Measurements from ENCODE around the gene MUC5AC.
"Not testable (repeated sequence)": the region's sequence is repeated elsewhere in the genome, so short reads cannot be mapped to it uniquely, and the experiment has no call there.

Gene MUC5AC

DNA sequence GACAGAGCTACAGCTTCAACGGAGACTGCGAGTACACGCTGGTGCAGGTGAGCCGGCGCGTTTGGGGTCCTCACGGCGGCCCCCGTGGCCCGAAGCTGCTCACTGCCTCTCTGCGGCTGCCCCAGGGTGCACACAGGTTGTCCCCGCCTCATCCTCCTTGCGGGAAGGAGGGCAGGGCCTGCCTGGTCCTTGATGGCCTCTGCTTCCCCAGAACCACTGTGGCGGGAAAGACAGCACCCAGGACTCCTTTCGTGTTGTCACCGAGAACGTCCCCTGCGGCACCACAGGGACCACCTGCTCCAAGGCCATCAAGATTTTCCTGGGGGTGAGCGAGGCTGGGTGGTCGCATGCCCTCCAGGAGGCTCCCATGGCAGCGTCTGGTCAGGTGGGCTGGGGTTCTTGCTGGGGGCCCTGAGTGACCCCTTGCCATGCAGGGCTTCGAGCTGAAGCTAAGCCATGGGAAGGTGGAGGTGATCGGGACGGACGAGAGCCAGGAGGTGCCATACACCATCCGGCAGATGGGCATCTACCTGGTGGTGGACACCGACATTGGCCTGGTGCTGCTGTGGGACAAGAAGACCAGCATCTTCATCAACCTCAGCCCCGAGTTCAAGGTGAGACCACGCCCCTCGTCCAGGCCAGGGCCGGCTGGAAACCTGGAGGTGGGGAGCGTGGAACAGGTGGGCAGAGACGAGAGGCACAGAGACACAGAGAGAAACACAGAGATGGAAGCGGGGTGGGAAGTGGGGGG is 19.4 kb downstream of the MUC5AC start:
- DNase-seq (ENCODE audit: low read depth), result no peak

DNA sequence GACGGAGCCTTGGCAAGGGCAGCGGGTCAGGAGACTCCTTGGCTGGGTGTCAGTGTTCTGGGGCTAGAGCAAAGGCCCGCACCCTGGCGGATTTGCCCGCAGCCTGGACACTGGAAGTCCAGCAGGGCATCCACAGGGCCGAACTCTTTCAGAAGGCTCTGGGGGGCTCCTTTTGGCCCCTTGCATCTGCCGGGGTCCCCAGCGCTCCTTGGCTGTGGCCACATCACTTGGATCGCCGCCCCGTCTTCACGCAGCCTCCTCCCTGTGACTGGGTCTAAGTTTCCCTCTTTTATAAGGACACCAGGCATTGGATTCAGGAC is 20.0 kb downstream of the MUC5AC start:
- no peak for DNase-seq (ENCODE audit: low read depth)

GRCh38 chr11:1178201-1178885 is 20.6 kb downstream of the MUC5AC start:
- DNase-seq (ENCODE audit: low read depth), result no peak

- no peak for DNase-seq (ENCODE audit: low read depth)
Measured at GRCh38 chr11:1178906-1179305, 21.2 kb downstream of the MUC5AC start.

DNA sequence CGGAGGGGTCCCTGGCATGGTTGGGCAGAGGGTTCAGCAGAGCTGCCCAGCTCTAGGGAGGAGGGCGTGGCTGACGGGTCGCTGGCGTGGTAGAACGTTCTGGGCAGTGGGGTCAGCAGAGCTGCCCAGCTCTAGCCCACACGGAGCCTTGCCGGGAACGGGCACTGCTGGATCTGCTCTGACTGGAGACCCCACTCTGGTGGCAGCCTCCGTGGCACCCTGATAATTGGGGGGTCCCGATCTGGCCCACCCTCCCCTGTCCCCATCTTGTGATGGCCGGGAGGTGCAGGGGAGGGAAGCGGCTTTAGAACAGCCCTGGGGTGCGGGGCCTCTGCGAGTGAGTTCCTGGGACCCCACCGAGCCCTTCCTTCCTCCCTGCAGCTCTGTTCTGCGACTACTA is 21.9 kb downstream of the MUC5AC start:
- DNase-seq (ENCODE audit: low read depth), result no peak

DNA sequence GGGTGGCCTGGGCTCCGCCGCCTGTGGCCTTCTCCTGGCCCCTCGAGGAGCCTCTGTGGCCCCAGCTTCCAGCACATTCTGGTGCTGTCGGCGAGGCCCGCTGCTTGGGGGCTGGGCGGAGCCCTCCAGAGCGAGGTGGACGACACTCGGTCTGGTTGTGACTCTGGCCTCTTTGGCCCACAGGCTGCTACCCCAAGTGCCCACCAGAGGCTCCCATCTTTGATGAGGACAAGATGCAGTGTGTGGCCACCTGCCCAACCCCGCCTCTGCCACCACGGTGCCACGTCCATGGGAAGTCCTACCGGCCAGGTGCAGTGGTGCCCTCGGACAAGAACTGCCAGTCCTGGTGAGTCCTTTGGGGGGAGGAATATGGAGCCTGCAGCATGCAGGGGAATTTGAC is 22.4 kb downstream of the MUC5AC start:
- DNase-seq (ENCODE audit: low read depth), result no peak

DNA sequence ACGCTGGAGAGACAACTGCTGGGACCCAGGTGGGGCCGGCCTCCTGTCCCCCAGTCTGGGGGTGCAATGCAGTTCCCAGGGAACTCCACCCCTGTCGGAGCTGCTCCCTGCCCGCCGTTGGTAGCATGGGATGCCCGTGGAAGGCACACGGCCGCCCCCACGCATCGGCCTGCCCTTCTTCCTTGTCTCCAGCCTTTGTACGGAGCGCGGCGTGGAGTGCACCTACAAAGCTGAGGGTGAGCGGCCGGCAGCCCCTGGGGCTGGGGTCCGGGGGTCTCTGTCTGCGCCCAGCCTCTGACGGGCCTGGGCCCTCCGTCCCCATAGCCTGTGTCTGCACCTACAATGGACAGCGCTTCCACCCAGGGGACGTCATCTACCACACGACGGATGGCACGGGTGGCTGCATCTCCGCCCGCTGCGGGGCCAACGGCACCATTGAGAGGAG is 23.2 kb downstream of the MUC5AC start:
- DNase-seq (ENCODE audit: low read depth), result no peak

GRCh38 chr11:1181420-1181819 is 23.7 kb downstream of the MUC5AC start:
- no peak for DNase-seq (ENCODE audit: low read depth)

DNA sequence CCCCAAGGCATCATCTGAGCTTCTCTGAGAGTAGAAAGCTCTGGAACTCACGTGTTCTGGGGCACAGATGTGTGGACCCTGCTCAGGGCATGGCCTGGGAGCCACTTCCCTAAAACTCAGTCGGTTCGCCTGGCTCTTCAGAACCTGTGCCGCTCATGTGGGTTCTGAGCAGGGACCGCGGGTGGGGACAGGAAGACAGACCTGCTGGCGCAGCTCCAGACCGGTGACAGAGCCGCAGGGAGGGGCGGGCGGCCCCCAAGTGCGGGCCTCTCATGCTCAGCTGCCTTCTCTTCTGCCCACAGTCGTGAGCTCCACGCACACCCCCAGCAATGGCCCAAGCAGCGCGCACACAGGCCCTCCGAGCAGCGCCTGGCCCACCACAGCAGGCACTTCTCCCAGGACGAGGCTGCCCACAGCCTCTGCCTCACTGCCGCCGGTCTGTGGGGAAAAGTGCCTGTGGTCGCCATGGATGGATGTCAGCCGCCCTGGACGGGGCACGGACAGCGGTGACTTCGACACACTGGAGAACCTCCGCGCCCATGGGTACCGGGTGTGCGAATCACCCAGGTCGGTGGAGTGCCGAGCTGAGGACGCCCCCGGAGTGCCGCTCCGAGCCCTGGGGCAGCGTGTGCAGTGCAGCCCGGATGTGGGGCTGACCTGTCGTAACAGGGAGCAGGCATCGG is 24.2 kb downstream of the MUC5AC start:
- DNase-seq (ENCODE audit: low read depth), result no peak

- DNase-seq (ENCODE audit: low read depth), result not testable (repeated sequence)
Measured at GRCh38 chr11:1184139-1184538, 26.4 kb downstream of the MUC5AC start.

DNA sequence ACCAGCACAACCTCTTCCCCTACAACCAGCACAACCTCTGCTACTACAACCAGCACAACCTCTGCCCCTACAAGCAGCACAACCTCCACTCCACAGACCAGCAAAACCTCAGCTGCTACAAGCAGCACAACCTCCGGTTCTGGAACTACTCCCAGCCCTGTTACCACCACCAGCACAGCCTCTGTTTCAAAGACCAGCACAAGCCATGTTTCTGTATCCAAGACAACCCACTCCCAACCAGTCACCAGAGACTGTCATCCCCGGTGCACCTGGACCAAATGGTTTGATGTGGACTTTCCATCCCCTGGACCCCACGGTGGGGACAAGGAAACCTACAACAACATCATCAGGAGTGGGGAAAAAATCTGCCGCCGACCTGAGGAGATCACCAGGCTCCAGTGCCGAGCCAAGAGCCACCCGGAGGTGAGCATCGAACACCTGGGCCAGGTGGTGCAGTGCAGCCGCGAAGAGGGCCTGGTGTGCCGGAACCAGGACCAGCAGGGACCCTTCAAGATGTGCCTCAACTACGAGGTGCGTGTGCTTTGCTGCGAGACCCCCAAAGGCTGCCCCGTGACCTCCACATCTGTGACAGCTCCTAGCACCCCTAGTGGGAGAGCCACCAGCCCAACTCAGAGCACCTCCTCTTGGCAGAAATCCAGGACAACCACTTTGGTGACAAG is 30.8 kb downstream of the MUC5AC start:
- DNase-seq (ENCODE audit: low read depth), result not testable (repeated sequence)

DNA sequence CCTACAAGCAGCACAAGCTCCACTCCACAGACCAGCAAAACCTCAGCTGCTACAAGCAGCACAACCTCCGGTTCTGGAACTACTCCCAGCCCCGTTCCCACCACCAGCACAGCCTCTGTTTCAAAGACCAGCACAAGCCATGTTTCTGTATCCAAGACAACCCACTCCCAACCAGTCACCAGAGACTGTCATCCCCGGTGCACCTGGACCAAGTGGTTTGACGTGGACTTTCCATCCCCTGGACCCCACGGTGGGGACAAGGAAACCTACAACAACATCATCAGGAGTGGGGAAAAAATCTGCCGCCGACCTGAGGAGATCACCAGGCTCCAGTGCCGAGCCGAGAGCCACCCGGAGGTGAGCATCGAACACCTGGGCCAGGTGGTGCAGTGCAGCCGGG is 32.1 kb downstream of the MUC5AC start:
- not testable (repeated sequence) for DNase-seq (ENCODE audit: low read depth)

DNA sequence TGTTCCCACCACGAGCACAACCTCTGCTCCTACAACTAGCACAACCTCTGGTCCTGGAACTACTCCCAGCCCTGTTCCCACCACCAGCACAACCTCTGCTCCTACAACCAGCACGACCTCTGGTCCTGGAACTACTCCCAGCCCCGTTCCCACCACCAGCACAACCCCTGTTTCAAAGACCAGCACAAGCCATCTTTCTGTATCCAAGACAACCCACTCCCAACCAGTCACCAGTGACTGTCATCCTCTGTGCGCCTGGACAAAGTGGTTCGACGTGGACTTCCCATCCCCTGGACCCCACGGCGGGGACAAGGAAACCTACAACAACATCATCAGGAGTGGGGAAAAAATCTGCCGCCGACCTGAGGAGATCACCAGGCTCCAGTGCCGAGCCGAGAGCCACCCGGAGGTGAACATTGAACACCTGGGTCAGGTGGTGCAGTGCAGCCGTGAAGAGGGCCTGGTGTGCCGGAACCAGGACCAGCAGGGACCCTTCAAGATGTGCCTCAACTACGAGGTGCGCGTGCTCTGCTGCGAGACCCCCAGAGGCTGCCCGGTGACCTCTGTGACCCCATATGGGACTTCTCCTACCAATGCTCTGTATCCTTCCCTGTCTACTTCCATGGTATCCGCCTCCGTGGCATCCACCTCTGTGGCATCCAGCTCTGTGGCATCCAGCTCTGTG is 34.2 kb downstream of the MUC5AC start:
- DNase-seq (ENCODE audit: low read depth), result not testable (repeated sequence)

DNA sequence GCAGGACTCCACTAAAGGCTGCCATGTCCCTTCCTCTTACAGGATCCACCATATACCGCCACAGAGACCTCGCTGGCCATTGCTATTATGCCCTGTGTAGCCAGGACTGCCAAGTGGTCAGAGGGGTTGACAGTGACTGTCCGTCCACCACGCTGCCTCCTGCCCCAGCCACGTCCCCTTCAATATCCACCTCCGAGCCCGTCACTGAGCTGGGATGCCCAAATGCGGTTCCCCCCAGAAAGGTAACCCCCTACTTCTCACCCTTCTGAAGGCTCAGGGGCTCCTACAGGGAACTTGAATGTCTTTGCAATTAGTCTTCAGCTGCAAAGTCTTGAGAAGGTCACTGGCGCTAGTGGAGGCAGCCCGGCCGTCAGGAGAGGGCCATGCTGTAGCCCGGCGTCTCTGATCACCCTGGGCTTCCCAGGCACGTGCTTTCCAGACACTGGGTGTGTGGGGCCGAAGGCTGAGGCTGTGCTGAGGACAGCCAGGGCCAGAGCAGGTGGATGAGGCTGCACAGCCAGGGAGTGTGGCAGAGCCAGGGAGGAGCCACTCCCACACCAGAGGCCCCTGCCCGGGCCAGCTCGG is 35.1 kb downstream of the MUC5AC start:
- no peak for DNase-seq (ENCODE audit: low read depth)

DNA sequence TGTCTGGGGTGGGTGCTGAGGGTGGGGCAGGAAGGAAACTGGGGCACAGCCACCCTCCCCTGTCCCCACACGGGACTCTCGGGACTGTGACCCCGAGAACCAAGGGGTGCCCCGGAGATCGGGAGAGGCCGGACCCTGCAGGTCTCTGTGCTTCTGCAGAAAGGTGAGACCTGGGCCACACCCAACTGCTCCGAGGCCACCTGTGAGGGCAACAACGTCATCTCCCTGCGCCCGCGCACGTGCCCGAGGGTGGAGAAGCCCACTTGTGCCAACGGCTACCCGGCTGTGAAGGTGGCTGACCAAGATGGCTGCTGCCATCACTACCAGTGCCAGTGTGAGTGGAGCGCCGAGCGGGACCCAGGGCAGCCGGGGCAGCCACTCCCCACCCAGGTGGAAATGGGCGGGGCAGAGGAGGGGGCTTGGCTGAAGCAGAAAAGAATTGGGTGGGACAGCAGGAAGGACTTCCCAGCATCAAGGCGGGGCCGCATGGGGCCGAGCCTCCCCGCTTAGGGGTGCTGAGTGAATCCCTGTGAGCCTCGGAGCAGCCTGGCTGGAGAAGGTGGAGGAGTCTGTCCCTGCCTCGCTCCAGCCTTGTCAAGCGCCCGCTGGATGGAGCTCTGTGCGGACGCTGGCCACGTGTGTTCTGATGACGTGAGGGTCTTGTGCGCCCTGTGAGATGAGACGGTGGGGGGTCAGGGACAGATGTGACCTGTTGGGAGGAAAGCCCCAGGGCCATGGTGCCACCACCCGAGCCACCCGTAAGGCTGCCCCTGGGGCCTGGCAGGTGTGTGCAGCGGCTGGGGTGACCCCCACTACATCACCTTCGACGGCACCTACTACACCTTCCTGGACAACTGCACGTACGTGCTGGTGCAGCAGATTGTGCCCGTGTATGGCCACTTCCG is 35.8 kb downstream of the MUC5AC start:
- DNase-seq (ENCODE audit: low read depth), result no peak

GRCh38 chr11:1194231-1194976 is 36.7 kb downstream of the MUC5AC start:
- no peak for DNase-seq (ENCODE audit: low read depth)

DNA sequence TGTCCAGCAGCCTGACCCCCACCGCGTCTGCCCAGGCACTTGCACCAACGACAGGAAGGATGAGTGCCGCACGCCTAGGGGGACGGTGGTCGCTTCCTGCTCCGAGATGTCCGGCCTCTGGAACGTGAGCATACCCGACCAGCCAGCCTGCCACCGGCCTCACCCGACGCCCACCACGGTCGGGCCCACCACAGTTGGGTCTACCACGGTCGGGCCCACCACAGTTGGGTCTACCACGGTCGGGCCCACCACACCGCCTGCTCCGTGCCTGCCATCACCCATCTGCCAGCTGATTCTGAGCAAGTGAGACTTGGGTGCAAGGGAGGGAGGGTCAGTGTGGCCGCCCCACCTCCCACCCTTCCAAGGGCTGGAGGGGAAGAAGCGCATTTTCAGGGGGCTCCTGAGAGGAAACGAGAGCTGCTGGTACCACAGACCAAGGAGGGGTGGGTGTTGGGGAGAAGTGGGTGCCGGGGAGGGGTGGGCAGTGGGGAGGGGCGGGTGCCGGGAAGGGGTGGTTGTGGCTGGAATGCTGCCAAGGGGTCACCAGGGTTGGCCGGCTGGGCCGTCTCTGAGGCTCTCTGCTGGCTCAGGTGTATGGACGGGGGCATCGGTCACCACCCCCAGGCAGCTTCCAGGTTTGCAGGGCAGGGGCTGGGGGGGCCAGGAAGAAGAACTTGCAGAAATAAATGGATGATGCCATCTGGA is 37.4 kb downstream of the MUC5AC start:
- no peak for DNase-seq (ENCODE audit: low read depth)

DNA sequence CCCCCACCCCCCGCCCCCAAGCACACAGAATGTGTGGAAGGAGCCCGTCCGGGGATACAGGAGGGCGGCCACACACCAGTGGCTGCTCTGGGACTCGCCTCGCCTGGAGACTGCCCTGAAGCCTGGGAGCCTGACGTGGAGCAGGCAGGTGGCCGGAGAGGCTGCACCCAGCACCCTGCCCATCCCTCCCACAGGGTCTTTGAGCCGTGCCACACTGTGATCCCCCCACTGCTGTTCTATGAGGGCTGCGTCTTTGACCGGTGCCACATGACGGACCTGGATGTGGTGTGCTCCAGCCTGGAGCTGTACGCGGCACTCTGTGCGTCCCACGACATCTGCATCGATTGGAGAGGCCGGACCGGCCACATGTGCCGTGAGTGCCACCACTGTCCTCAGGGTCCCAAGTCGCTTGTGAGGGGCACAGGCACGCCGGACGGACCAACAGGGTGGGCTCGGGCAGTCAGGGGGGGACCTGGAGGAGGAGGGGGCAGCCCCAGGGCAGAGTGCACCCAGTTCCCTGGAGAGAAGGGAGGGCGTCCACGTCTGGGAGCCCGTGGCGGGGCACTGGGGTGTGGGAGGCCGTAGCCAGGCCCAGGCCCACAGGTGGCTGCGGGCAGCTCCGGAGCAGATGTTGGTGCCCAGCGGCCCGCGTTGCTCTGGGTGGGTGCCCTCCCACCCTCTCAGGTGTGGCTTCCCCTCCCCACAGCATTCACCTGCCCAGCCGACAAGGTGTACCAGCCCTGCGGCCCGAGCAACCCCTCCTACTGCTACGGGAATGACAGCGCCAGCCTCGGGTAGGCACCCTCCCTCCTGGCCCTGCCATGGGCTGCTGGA is 38.1 kb downstream of the MUC5AC start:
- no peak for DNase-seq (ENCODE audit: low read depth)
